ENCODE data around the gene DYNC1I1.

DYNC1I1 gene

GRCh38 chr7:95824616-95825015, 52.3 kb downstream of the DYNC1I1 start:
- no peak for DNase-seq (ENCODE audit: extremely low read depth, low read depth)
- TF ChIP-seq CTCF (IDR thresholded peaks at IDR 0.05; ENCODE audit: low read depth, low read length): no peak

GRCh38 chr7:95828824-95829790, 56.8 kb downstream of the DYNC1I1 start:
- DNase-seq (ENCODE audit: extremely low read depth, low read depth): no peak
- TF ChIP-seq CTCF (IDR thresholded peaks at IDR 0.05; ENCODE audit: low read depth, low read length): no peak

GRCh38 chr7:95840953-95841950, 68.9 kb downstream of the DYNC1I1 start:
- TF ChIP-seq CTCF (IDR thresholded peaks at IDR 0.05; ENCODE audit: low read depth, low read length): peak; percentile 11
- no peak for DNase-seq (ENCODE audit: extremely low read depth, low read depth)

- TF ChIP-seq CTCF (IDR thresholded peaks at IDR 0.05; ENCODE audit: low read depth, low read length): peak; percentile 34
- DNase-seq (ENCODE audit: extremely low read depth, low read depth): no peak
These were observed 70.9 kb downstream of the DYNC1I1 start for GRCh38 chr7:95843286-95843685.

- no peak for DNase-seq (ENCODE audit: extremely low read depth, low read depth)
- no peak for TF ChIP-seq CTCF (IDR thresholded peaks at IDR 0.05; ENCODE audit: low read depth, low read length)
These were observed 72.7 kb downstream of the DYNC1I1 start for GRCh38 chr7:95845007-95845406.

GRCh38 chr7:95847061-95847460, 74.7 kb downstream of the DYNC1I1 start:
- no peak for DNase-seq (ENCODE audit: extremely low read depth, low read depth)
- no peak for TF ChIP-seq CTCF (IDR thresholded peaks at IDR 0.05; ENCODE audit: low read depth, low read length)

Data from AG09319 (cell line).